ENCODE results near the gene VSNL1. TPM values are rescaled to one million over a fixed set of nuclear protein-coding genes. Genes with fewer than 3 reads are reported as not detected.

VSNL1 gene
- total RNA-seq, 1 donor from 2014 or later = 0.13 TPM

GRCh38 chr2:17690776-17691175 is 150.3 kb downstream of the VSNL1 start:
- no peaks in the 10 kb centered on the region for H3K36me3 ChIP-seq (ENCODE audit: control insufficient read depth, insufficient read depth, low read length)
- no peak for TF ChIP-seq CTCF (IDR thresholded peaks at IDR 0.05; ENCODE audit: insufficient read depth, low read length, poor library complexity, severe bottlenecking)

More at GRCh38 chr2:17690776-17691175, 150.3 kb downstream of the VSNL1 start:
- DNase-seq (ENCODE audit: low read depth) = no peak
- Histone ChIP-seq H3K27me3 (ENCODE audit: control insufficient read depth, insufficient read depth, low read length) (no peaks in the 10 kb centered on the region), H3K4me3 (ENCODE audit: low read depth, low read length) (no peak overlapping the region)

Other genes with a start within 250 kb of the VSNL1 start
- gene RAD51AP2, start 22.3 kb upstream of the VSNL1 start, total RNA-seq = 0.04 and 0.14 TPM in 2 replicates
- 13.8 and 19.3 TPM in 2 replicates for gene SMC6, start 213.1 kb downstream of the VSNL1 start, total RNA-seq
- gene GEN1, start 213.4 kb downstream of the VSNL1 start, total RNA-seq = 8.9 and 9.1 TPM in 2 replicates